Stimulated activated CD8-positive, alpha-beta memory T cell treated with anti-CD3 and anti-CD28 coated beads, Interleukin-4, amount 100 ng/mL, for 24 hours (primary cell): ENCODE results near the gene KRTAP5-6.
"Not testable (repeated sequence)": the region's sequence is repeated elsewhere in the genome, so short reads cannot be mapped to it uniquely, and the experiment has no call there.

Experiments
- DNase-seq: peaks from one replicate; pipeline ENCODE4 v3.0.0-alpha.2; 2020; ENCODE audit warnings: low read depth

Gene KRTAP5-6

DNA sequence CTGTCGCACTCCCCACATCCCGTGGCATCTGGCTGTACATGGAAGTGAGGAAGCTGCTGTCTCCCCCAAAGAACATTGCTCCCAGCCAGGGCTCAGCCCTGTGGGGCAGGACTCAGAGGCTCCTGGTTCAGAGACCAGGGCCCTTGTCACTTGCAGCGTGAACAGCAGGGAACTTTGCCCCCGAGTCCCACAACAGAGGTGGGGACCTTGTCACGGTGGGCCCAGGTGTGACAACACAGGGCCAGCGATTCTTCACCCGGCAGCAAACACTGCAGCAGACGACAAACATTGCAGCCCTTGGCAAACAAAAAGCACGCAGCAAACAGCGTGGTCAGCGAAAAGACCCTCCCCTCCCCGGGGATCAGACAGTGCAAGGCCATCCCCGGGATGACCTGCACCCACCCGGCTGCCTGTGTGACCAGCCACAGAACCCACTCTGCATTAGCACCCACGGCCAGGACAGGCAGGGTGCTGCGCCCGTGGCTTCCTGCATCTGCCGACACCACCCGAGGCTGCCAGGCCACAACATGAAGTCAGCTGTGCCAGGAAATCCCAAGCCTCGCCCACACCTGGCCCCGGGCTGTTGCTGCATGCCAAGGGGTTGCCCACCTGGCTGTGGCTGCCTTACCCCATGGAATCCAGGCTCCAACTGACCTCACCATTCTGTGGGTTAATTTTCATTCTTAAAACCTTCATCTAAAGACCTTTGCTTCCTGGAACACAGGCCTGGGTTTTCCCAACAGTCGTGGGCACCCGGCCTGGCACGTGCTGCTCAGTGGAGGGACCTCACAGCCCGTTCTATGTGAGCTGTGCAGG, 35.3 kb upstream of the KRTAP5-6 start:
- DNase-seq, result not testable (repeated sequence)

DNA sequence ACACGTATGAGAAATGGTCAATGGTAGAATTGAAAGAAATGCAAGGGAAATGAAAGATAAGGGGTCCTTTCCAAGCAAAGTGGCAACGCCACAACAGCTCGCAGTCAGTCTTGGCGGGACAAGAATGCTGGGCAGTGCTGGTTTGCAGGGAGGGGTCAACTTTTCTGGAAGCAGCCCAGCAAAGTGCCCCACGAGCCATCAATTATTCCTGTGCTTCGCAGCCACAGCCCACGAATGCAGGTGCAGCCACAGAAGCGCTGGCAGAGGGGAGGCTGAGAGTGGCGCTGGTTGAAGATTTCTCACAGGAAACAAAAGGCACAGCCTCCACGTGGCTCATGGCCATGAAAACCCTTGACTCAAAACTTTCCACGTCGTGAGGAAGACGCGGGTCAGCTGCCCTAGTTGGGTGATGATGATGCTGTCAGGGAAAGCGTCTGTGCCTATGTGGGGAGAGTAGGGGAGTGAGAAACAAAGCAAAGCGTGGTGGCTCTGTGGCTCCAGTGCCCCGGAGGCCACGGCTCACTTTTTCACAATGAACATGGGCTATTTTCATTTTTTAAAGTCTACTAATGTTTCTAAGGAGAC, 34.2 kb upstream of the KRTAP5-6 start:
- not testable (repeated sequence) for DNase-seq

DNA sequence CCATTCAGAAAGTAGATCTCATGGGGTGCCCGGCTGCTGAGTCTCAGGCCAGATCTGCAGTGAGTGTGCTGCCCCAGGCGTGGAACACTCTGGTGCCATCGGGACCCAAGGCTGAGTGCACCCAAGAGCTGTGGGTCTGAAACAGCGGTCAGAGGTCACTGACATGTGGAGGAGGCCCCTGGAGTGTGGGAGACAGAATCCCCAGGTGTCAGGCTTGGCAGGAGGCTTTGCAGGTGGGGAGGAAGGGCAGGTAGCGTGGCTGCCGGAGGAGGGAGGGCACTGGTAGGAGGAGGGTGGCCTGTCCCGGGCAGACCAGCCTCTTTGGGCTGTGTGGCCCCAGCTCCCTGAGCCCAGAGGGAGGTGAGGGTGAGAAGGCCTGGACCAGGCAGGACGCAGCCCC, 31.7 kb upstream of the KRTAP5-6 start:
- no peak for DNase-seq

DNA sequence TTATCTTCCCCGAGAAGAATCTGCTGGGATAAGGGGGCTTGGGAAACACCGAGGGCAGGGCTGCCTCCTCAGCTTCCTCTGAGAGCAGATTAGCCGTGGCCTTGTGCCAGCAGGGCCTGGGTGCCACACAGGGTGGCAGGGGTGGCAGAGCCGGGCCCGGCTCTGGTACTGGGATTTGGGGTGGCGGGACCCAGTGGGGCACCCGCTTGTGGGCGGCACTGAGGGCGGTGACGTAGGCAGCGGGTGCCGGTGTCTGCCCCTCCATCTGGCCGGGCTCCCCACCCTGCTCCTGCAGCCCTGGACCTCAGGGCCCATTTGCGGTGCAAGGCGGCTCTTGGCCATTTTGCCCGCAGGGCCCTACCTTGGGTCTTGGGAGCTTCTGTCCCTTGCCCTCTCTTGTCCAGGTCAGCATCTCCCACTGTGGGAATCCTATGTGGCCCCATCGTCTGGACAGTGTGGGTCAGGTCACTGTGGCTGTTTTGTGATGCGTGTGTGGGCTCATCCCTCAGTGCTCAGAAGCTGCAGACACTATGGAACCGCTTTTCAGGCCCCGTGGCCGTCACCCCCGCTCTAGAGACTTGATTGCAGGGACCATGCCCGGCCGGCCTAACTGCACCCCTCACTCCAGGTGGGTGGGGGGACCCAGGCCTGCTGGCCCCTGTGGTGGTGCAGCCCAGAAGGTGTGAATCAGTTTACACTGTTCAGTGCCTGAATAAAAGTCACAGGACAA, 29.7 kb upstream of the KRTAP5-6 start:
- DNase-seq, result no peak

DNA sequence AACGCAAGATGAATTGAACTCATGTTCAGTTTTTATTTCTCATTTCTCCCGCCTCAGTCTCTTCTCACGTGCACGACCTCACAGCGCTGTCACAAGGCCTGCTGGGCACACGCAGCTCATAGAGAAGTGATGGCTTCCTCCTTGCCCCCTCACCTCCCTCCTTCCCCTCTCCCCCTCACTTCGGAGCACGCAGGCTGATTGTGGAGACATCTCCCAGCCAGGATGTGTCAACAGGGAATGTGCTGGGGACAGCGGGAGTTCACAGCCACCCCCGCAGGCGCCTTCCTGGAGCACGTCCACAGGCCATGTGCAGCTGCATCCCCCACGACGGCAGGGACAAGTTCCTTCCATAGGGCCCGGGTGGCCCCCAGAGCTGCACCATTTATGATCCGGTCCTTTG, 29.1 kb upstream of the KRTAP5-6 start:
- no peak for DNase-seq

DNA sequence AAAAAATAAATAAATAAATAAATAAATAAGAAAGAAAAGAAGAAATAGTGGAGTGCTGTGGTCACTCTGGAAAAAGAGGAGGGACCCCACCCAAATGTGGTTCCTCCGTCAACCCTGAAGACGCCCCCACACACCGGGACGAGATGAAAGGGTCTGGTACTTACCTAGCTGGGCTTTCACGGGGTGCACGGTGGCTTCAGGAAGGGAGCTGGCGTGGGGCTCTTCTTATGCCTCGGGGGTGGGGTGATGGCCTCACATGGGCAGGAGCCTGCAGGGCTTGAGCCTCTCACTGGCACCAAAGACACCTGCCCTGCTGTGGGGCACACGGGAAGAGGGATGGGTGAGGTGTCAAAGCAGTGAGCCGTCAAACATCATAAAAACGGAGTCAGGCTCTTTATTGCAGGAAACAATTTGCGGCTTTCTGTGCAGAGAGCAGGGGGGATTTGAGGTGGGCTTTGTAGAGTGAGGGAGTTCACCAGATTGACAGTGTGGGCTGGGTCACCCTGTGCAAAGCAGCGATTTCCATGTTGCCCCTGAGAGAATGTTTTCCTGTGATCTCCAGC, 28.0 kb upstream of the KRTAP5-6 start:
- DNase-seq, result no peak

DNA sequence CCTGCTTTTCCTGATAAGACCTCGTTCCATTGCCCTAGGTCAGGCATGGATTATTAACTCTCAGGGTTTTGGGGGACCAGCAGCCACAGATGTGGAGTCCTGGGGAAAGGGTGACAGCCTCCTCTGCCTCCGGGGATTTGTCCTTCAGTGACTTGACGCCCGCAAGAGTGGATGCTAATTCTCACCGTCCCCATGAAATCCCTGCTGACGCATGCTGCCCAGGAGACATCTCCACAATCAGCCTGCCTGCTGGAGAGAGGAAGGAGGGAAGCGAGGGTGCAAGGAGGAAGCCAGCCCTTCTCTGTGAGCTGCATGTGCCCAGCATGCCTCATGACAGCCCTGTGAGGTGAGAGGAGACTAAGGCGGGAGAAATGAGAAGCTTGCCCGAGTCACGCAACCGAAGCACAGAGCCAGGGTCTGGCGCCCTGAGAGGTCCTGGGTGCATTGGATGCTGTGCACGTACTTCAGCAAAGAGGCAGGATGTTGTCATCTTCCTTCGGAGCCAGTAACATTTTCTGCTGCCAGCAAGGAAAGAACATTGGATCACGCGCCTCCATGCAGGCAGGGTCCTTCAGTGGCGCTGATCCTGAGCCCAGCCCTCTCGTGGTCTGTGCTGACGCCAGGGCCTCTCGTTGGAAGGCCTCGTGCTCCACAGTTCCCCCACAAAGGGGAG, 27.3 kb upstream of the KRTAP5-6 start:
- DNase-seq, result no peak

DNA sequence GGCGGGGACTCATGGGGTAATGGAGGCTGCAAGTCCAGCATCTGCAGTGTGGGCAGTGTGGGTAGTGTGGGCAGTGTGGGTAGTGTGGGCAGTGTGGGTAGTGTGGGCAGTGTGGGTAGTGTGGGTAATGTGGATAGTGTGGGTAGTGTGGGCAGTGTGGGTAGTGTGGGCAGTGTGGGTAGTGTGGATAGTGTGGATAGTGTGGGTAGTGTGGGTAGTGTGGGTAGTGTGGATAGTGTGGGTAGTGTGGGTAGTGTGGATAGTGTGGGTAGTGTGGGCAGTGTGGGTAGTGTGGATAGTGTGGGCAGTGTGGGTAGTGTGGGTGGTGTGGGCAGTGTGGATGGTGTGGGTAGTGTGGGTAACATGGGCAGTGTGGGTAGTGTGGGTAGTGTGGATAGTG, 26.5 kb upstream of the KRTAP5-6 start:
- DNase-seq, result not testable (repeated sequence)

DNA sequence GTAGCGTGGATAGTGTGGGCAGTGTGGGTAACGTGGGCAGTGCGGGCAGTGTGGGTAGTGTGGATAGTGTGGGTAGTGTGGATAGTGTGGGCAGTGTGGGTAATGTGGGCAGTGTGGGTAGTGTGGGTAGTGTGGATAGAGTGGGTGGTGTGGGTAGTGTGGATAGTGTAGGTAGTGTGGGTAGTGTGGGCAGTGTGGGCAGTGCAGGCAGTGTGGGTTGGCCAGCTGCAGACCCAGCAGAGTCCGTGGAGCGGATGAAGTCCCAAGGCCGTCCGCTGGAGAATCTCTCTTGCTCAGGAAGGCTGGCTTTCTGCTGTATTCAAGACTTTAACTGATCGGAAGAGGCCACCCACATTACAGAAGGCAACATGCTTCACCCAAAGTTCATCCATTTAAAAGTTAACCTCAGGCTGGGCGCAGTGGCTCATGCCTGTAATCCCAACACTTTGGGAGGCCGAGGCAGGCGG, 26.1 kb upstream of the KRTAP5-6 start:
- DNase-seq, result no peak

DNA sequence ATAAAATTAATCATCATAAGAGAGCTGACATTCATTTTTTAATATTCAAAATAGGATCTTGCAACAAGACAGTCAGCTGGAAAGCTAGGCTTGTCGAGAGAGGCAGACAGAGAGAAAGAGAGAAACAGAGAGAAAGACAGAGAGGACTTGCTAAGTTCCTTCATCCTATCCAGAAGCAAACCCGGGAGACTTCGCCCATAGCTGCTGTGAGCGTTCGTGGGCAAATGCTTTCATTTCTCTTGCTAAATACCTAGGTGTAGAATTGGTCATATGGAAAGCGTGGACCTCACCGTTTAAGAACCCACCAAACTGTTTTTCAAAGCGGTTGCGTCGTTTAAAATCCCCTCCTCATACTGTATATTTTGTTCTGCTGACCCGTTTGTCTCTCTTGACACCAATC, 25.3 kb upstream of the KRTAP5-6 start:
- DNase-seq, result no peak

DNA sequence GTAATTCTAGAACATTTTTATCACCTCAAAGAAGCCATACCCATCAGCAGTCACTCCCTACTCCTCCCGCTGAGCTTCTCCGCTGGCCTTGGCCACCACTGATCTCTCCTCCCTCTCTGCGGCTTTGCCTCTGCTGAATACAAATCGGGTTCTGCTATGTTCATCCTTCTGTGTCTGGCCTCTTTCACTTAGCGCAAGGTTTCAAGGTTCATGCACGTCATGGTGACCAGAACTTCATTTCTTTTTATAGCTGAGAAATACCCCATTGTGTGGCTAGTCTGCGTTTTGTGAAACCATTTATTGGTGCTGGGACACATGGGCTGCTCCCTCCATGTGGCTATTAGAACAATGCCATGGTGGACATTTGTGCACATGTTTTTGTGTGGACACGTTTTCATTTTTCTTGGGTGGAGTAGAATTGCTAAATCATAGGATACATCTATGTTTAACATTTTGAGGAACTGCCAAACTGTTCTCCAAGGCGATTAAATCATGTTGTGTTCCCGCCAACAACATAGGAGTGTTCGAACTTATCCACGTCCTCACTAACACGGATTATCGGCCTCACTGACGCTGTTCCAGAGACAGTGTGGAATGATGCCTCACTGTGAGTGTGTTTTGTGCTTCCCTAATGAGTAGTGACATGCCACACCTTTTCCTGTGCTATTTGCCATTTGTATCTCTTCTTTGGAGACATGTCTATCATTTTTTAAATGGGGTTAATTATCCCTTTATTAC, 24.2 kb upstream of the KRTAP5-6 start:
- DNase-seq, result no peak

DNA sequence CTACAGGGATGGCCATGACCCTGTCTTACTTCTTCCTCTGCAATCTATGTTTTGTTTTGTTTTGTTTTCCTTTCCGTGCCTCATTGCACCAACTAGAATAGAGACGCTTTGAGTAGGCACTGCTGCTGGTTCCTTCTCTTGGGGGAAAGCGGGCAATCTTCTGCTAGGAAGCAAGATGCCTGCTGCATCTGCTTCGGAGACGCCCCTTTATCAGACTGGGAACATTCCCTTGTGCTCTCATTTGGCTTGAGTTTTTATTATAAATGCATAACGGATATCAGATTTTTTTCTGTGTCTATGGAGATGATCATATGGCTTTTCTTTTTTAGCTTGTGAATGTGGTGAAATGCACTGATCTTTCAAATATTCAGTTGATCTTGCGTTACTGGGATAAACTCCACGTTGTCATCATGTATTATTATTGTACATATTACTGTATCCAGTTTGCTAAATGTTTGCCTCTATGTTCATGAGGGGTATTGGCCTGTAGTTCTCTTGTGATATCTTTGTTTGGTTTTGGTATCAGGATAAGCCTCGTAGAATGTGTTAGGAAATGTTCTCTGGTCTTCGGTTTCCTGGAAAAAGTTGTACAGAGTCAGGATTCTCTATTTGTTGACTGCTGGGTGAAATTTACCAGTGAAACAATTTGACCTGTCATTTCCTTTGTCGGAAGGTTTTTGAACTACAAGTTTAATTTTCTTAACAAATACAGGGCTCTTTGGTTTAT, 23.4 kb upstream of the KRTAP5-6 start:
- no peak for DNase-seq

DNA sequence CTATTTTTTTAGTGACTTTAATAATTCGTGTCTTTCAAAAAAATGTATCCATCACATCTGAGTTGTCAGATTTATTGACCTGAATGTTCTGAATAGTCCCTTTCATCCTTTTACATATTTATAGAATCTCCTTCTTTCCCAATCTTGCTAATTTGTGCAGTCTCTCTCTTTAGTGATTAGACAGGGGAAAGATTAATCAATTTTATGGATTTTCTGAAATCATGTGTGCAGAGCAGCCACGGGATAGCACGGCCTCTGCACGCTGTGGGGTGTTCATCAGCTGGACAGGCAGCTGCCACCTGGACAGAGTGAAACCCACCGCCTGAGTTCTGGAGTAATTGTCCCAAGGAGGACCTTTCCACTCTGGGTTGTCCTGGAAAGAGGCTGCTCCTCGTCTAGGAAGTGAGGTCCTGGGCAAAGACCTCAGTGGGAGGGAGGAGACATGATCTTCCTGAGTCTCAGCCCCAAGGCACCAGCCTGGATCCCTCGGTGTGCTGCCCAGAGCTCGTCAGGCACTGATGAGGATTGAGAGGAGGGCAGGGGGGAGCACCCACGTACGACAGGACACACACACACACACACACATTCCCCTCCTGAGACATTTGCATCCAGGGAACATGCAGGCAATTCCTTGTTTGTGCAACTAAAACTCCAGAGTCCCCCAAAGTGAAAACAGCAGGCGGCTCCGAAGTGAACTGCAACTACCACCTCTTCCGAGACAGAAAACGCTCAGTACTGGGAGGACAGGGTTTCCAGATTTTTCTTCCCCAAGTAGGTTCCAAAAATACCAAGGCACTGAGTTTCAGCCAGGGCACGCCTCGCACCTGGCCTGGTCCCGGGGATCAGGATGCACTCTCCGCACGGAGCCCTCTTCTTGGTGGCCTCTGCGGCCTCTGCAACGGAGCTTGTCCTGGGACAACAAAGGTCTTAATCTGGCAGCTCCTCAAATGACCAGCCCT, 22.5 kb upstream of the KRTAP5-6 start:
- DNase-seq, result no peak

DNA sequence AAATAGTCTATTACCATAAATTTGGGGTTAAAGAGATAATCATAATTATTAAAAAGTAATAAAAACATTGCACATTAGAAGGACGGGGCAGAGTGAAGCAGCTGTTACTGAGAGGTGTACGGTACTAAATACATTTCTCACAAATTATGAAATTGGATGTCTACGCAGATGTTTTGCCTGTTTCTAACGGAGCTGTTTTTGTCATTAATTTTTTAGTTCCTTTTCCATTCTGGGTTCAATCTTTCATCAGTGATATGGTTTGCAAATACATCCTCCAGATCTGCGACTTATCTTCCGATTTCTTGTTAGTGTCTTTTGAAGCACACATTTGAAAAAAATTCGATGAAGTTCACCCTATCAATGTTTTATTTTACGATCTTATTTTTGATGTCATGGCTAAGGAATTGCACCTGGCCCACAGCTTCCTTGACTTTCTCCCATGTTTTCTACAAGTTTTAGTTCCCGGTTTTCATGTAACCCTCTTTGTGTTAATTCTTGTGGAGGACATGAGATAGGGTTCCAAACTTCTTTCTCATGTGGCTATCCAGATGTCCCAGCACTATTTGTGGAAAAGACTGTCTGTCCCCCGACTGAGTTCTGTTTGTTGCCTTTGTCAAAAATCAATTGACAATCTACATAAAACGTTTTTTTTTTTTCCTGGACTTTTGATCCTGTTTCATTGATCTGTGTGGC, 21.3 kb upstream of the KRTAP5-6 start:
- no peak for DNase-seq

DNA sequence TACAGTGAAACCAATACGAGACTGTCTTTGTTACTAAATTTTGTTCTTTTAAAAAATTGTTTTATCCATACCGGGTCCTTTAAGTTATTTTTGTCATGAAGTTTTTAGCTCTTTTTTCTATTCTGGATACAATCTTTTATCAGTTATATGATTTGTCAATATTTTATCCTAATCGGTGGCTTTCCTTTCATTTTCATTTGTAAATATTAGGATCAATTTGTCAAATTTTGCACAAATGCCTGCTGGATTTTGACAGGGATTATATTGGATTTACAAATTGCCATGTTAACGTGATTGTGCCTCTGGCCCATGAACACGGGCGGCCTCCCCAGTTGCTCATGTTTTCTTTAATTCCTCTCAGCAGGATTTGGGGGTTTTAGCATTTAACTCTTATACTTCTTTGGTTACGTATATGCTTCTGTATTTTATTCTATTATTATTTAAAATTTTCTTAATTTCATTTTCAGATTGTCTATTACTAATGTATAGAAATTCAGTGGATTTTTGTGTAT, 20.7 kb upstream of the KRTAP5-6 start:
- DNase-seq, result no peak

DNA sequence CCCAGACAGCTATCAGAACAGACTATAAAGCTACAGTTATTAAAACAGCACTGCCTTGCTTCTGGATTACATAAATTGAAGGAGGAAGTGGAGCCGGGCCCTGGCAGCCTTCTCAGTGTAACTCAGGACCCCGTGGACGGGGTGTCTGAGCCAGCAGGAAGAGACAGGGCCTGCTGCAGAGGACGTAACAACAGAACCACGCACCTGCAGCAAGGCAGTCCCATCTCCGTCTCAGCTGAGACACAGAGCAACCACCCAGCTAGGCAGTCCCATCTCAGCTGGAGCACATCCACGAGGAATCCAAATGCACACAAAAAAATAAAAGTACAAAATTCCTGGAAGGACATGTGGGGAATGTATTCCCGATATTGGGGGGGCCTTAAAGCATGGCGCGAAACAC, 17.1 kb upstream of the KRTAP5-6 start:
- no peak for DNase-seq

DNA sequence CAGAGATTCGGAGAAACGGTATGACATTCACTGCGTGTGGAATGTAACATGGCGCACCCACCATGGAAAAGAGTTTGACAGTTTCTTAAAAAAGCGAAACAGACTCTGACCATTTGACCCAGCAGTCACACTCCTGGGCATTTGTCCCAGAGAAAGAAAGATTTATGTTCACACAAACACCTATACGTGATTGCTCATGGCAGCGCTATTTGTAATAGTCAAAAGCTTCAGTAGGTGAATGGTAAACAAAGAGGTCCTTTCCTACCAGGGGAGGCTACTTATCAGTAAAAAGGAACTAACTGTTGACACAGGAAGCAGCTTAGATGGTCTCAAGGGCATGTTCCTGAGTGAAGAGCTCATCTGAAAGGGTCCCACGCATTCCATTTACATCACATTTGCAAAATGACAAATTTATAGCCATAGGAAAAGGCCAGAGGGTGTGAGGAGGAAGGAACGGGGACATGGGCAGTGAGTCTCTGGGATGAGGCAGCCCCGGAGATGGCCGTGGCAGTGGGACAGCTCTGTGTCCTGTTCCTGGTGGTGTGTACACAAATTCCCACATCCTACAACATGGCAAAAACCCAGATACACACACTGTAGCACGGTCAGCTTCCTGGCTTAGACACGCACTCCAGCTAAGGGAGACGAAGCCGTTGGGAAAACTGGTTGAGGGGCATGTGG, 14.6 kb upstream of the KRTAP5-6 start:
- DNase-seq, result no peak

DNA sequence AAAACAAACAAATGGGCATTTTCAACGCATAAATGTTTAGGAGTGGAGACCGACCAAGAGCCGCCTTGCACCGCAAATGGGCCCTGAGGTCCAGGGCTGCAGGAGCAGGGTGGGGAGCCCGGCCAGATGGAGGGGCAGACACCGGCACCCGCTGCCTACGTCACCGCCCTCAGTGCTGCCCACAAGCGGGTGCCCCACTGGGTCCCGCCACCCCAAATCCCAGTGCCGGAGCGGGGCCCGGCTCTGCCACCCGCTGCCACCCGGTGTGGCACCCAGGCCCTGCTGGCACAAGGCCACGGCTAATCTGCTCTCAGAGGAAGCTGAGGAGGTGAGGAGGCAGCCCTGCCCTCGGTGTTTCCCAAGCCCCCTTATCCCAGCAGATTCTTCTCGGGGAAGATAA, 13.8 kb upstream of the KRTAP5-6 start:
- DNase-seq, result not testable (repeated sequence)
